ENCODE data around the gene AXDND1.
"Not testable (repeated sequence)": the region's sequence is repeated elsewhere in the genome, so short reads cannot be mapped to it uniquely, and the experiment has no call there.

The AXDND1 gene

DNA sequence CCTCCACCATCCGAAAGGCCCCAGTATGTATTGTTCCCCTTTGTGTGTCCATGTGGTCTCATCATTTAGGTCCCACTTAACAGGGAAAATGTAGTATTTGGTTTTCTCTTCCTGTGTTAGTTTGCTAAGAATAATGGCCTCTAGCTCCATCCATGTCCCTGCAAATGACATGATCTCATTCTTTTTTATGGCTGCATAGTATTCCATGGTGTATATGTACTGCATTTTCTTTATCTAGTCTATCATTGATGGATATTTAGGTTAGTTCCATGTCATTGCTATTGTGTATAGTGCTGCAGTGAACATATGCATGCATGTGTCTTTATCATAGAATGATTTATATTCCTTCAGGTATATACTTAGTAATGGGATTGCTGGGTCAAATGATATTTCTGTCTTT lies 152.8 kb downstream of the AXDND1 start:
- not testable (repeated sequence) for H3K9me3 ChIP-seq (ENCODE audit: control insufficient read depth, insufficient read depth, low read length); H3K4me3 ChIP-seq (ENCODE audit: low read length); H3K27ac ChIP-seq (ENCODE audit: low read length); H3K4me1 ChIP-seq (ENCODE audit: control insufficient read depth, insufficient read depth, low read length); DNase-seq (ENCODE audit: low read depth, low spot score); H3K27me3 ChIP-seq (ENCODE audit: control insufficient read depth, insufficient read depth, low read length); H3K36me3 ChIP-seq (ENCODE audit: control insufficient read depth, insufficient read depth, low read length)
- no CpG with 5 or more reads among the region's 1 CpG for WGBS (ENCODE audit: insufficient coverage, insufficient read length)

DNA sequence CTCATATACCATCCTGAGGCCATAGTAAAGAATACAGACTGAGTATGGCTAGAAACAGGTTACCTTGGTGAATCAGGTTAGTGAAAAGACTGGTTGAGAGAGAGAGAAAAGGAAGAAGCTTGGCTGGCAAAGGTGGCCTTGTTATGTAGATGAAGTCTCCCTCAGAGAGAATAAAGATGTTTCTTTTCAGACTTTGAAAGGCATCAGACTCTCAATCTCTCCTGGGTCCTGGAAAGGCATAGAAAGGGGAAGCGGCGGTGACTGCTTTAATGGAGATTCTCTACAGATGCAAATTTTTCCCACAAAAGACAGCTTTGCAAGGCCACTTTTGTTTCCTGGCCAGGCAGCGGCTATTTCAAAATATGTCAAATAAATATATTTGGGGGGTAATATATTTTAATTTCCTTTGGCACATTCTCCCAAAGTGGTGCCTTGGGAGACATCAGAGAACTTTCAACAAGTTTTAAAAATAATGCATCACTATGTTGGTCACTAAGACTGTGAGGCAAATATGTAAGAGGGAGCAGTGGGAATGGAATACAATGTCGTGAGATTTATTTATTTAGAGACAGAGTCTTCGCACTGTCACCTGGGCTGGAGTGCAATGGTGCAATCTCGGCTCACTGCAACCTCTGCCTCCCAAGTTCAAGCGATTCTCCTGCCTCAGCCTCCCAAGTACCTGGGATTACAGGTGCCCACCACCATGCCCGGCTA lies 163.9 kb downstream of the AXDND1 start:
- H3K27me3 ChIP-seq (ENCODE audit: control insufficient read depth, insufficient read depth, low read length), result no peaks in the 10 kb centered on the region
- peak; percentile 64 for DNase-seq (ENCODE audit: low read depth, low spot score)
- WGBS (ENCODE audit: insufficient coverage, insufficient read length), result no CpG with 5 or more reads among the region's 8 CpGs
- H3K36me3 ChIP-seq (ENCODE audit: control insufficient read depth, insufficient read depth, low read length), result no peaks in the 10 kb centered on the region
- no peaks in the 10 kb centered on the region for H3K9me3 ChIP-seq (ENCODE audit: control insufficient read depth, insufficient read depth, low read length)
- no peak overlapping the region for H3K4me3 ChIP-seq (ENCODE audit: low read length)
- no peak overlapping the region for H3K27ac ChIP-seq (ENCODE audit: low read length)
- peaks cover 2% of the 10 kb centered on the region; the same call in 1 of the 2 replicates for H3K4me1 ChIP-seq (ENCODE audit: control insufficient read depth, insufficient read depth, low read length)

DNA sequence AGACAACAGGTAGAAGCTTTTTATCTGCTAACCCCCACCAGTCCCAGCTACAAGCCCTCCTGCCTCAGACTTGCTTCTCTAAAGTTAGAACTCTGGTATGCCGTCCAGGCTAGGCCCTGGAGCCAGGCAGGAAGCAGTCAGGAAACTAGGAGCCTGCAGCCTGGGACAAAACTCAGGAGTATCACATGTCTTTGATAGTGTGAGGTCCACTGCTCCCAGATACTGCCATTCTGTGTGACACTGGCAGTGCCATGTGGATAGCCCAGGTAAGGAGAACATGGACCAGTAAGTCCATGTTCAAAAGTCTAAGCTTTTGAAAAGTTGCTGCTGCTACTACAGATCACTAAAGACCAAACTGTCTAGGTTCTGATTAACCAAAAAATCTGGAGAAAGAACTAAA lies 164.6 kb downstream of the AXDND1 start:
- H3K9me3 ChIP-seq (ENCODE audit: control insufficient read depth, insufficient read depth, low read length), result no peaks in the 10 kb centered on the region
- no peaks in the 10 kb centered on the region for H3K36me3 ChIP-seq (ENCODE audit: control insufficient read depth, insufficient read depth, low read length)
- H3K4me3 ChIP-seq (ENCODE audit: low read length), result no peak overlapping the region
- no CpG with 5 or more reads among the region's 1 CpG for WGBS (ENCODE audit: insufficient coverage, insufficient read length)
- H3K27me3 ChIP-seq (ENCODE audit: control insufficient read depth, insufficient read depth, low read length), result no peaks in the 10 kb centered on the region
- H3K4me1 ChIP-seq (ENCODE audit: control insufficient read depth, insufficient read depth, low read length), result peaks cover 2% of the 10 kb centered on the region; the same call in 1 of the 2 replicates
- no peak overlapping the region for H3K27ac ChIP-seq (ENCODE audit: low read length)
- no peak for DNase-seq (ENCODE audit: low read depth, low spot score)

GRCh38 chr1:179541774-179542173 lies 176.0 kb downstream of the AXDND1 start:
- Histone ChIP-seq H3K27ac (ENCODE audit: low read length) (no peak overlapping the region), H3K4me3 (ENCODE audit: low read length) (no peak overlapping the region), H3K27me3 (ENCODE audit: control insufficient read depth, insufficient read depth, low read length) (no peaks in the 10 kb centered on the region), H3K36me3 (ENCODE audit: control insufficient read depth, insufficient read depth, low read length) (no peaks in the 10 kb centered on the region), H3K9me3 (ENCODE audit: control insufficient read depth, insufficient read depth, low read length) (no peaks in the 10 kb centered on the region), H3K4me1 (ENCODE audit: control insufficient read depth, insufficient read depth, low read length) (no peaks in the 10 kb centered on the region)
- no peak for DNase-seq (ENCODE audit: low read depth, low spot score)
- no CpG with 5 or more reads among the region's 2 CpGs for WGBS (ENCODE audit: insufficient coverage, insufficient read length)

DNA sequence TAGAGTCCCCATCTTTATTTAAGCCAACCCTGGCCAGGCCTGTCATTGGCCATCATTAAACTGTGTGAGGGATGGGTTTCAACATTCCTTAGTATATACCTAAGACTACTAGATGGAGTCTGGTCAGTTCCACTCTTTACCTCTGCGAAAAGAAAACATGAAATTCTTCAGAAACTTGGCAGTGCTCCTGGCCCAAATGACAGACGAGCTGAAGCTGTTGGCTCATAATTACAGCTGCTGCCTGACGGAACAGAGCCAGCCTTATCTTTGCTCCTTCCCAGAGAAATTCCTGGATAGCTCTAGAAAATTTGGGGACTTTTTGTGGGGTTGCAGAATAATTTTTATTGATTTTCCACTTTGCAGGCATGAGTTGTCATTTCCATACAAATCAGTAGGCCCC lies 179.6 kb downstream of the AXDND1 start:
- DNase-seq (ENCODE audit: low read depth, low spot score), result no peak
- no peaks in the 10 kb centered on the region for H3K36me3 ChIP-seq (ENCODE audit: control insufficient read depth, insufficient read depth, low read length)
- no CpG with 5 or more reads among the region's 3 CpGs for WGBS (ENCODE audit: insufficient coverage, insufficient read length)
- no peaks in the 10 kb centered on the region for H3K9me3 ChIP-seq (ENCODE audit: control insufficient read depth, insufficient read depth, low read length)
- no peaks in the 10 kb centered on the region for H3K27me3 ChIP-seq (ENCODE audit: control insufficient read depth, insufficient read depth, low read length)
- H3K27ac ChIP-seq (ENCODE audit: low read length), result no peak overlapping the region
- no peaks in the 10 kb centered on the region for H3K4me1 ChIP-seq (ENCODE audit: control insufficient read depth, insufficient read depth, low read length)
- H3K4me3 ChIP-seq (ENCODE audit: low read length), result no peak overlapping the region

GRCh38 chr1:179547021-179547535 lies 181.3 kb downstream of the AXDND1 start:
- Histone ChIP-seq H3K27me3 (ENCODE audit: control insufficient read depth, insufficient read depth, low read length) (no peaks in the 10 kb centered on the region), H3K4me3 (ENCODE audit: low read length) (no peak overlapping the region), H3K9me3 (ENCODE audit: control insufficient read depth, insufficient read depth, low read length) (no peaks in the 10 kb centered on the region), H3K36me3 (ENCODE audit: control insufficient read depth, insufficient read depth, low read length) (no peaks in the 10 kb centered on the region), H3K27ac (ENCODE audit: low read length) (no peak overlapping the region), H3K4me1 (ENCODE audit: control insufficient read depth, insufficient read depth, low read length) (no peaks in the 10 kb centered on the region)
- no CpG with 5 or more reads among the region's 2 CpGs for WGBS (ENCODE audit: insufficient coverage, insufficient read length)
- no peak for DNase-seq (ENCODE audit: low read depth, low spot score)

DNA sequence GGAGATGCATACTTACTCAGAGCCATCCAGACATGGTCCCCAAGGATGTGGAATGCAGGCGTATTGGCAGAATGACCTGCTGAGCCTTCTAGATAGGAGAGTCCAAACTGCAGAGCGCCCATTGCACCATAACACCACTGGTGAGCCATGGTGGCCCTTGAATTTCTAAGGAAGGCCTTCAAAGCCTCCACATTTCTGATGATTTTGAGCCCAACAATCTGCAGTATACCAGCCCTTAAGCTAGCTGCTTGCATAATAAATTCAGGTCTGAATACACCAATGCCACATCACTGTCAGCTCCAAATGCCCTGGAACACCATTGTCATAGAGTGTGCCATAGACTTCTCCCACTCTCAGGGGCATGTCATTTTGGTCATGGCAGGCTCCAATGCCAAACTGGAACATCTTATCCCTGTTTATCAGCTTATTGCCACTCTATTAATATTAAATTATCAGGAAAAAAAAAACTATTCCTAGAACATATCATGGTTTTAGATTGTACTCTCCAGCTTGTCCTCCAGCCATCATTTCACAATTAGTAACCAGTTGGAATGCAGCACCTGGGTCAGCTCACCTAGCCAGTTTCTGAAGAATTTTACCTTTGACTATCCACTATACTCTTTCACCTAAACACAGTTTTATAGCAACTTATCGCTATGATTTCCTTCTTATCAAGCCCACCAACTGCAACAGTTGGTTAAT lies 183.0 kb downstream of the AXDND1 start:
- no peak overlapping the region for H3K27ac ChIP-seq (ENCODE audit: low read length)
- H3K27me3 ChIP-seq (ENCODE audit: control insufficient read depth, insufficient read depth, low read length), result no peaks in the 10 kb centered on the region
- no peak for DNase-seq (ENCODE audit: low read depth, low spot score)
- H3K4me1 ChIP-seq (ENCODE audit: control insufficient read depth, insufficient read depth, low read length), result no peaks in the 10 kb centered on the region
- WGBS (ENCODE audit: insufficient coverage, insufficient read length), result no CpG with 5 or more reads among the region's 3 CpGs
- no peaks in the 10 kb centered on the region for H3K36me3 ChIP-seq (ENCODE audit: control insufficient read depth, insufficient read depth, low read length)
- H3K9me3 ChIP-seq (ENCODE audit: control insufficient read depth, insufficient read depth, low read length), result no peaks in the 10 kb centered on the region
- no peak overlapping the region for H3K4me3 ChIP-seq (ENCODE audit: low read length)

DNA sequence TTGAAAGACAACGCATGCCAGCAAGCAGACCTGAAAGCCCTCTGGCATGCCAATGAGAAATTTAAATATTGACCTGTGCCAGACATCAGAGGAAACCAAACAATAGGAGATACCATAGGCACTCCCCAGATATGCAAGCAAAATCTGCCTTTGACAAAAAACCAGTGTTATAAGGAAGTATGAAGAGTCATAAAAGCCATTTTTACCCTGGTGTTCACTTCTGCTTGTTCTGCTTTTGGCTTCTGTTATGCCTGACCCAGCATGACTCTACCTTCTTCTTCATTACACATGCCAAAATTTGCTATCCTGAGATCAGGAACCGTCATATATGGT lies 183.6 kb downstream of the AXDND1 start:
- no peaks in the 10 kb centered on the region for H3K4me1 ChIP-seq (ENCODE audit: control insufficient read depth, insufficient read depth, low read length)
- H3K9me3 ChIP-seq (ENCODE audit: control insufficient read depth, insufficient read depth, low read length), result no peaks in the 10 kb centered on the region
- DNase-seq (ENCODE audit: low read depth, low spot score), result no peak
- no peaks in the 10 kb centered on the region for H3K36me3 ChIP-seq (ENCODE audit: control insufficient read depth, insufficient read depth, low read length)
- H3K4me3 ChIP-seq (ENCODE audit: low read length), result no peak overlapping the region
- no peaks in the 10 kb centered on the region for H3K27me3 ChIP-seq (ENCODE audit: control insufficient read depth, insufficient read depth, low read length)
- no peak overlapping the region for H3K27ac ChIP-seq (ENCODE audit: low read length)
- no CpG with 5 or more reads among the region's 2 CpGs for WGBS (ENCODE audit: insufficient coverage, insufficient read length)

DNA sequence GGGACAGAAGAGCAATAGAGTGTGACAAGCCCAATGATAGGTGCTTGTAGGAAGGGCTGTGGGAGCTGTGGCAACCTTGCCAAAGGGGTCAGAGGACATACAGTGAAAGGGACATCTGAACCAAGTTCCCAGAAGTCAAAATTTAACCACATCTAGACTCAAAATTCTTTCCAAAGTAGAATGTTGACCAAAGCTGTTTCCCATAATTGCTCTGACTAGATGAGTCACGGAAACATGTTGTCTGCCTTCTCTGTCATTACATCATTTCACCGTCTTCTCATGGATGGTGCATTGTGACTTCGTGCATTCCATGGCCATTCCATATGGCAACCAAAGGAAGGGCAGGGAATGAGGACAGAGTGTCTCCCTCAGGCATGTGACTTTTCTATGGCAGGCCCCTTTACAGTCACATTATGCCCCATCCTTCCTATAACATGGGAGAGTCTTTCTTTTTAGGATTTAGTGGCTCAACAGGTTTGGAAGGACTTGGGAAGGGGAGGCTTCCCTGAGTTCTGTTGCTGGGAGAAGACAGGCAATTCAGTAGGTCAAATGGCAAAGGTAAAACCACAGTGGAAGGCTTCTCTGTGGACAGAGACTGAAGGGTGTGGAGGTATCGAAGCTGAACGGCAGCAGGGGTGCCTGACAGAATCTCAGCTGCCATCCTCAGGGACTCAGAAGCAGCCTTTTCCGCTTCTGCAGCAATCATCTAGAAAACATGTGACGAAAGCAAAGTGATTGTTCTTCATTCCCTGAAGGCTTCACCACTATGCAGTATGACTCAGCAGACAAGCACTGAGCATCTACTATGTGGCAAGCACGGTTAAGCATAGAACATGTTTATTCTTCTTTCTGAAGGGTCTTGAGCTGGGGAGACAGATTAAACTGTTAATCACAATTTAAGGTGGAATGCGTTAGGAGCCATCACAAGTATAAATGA lies 185.2 kb downstream of the AXDND1 start:
- no CpG with 5 or more reads among the region's 9 CpGs for WGBS (ENCODE audit: insufficient coverage, insufficient read length)
- H3K27ac ChIP-seq (ENCODE audit: low read length), result no peak overlapping the region
- H3K27me3 ChIP-seq (ENCODE audit: control insufficient read depth, insufficient read depth, low read length), result no peaks in the 10 kb centered on the region
- no peaks in the 10 kb centered on the region for H3K4me1 ChIP-seq (ENCODE audit: control insufficient read depth, insufficient read depth, low read length)
- no peak overlapping the region for H3K4me3 ChIP-seq (ENCODE audit: low read length)
- H3K9me3 ChIP-seq (ENCODE audit: control insufficient read depth, insufficient read depth, low read length), result no peaks in the 10 kb centered on the region
- no peaks in the 10 kb centered on the region for H3K36me3 ChIP-seq (ENCODE audit: control insufficient read depth, insufficient read depth, low read length)
- no peak for DNase-seq (ENCODE audit: low read depth, low spot score)

- Histone ChIP-seq H3K4me1 (ENCODE audit: control insufficient read depth, insufficient read depth, low read length) (no peaks in the 10 kb centered on the region), H3K27ac (ENCODE audit: low read length) (no peak overlapping the region), H3K9me3 (ENCODE audit: control insufficient read depth, insufficient read depth, low read length) (no peaks in the 10 kb centered on the region), H3K36me3 (ENCODE audit: control insufficient read depth, insufficient read depth, low read length) (no peaks in the 10 kb centered on the region), H3K4me3 (ENCODE audit: low read length) (no peak overlapping the region), H3K27me3 (ENCODE audit: control insufficient read depth, insufficient read depth, low read length) (no peaks in the 10 kb centered on the region)
- no peak for DNase-seq (ENCODE audit: low read depth, low spot score)
Observed at GRCh38 chr1:179554427-179554826, 188.7 kb downstream of the AXDND1 start.
